K562 (cell line): Measurements from ENCODE around the gene DHRS13. TPM values are rescaled to one million over a fixed set of nuclear protein-coding genes. Genes with fewer than 3 reads are reported as not detected.

ENCODE experiments used
- KDM5B ChIP-seq: fragments of 200-600 bp; sonication (generic); IDR thresholded peaks from 2 replicates; pipeline ENCODE4 v1.6.1; 2012; ENCODE audit warnings: low read depth, mild to moderate bottlenecking, moderate library complexity, low read length, control low read depth, inconsistent platforms; ENCODE audit not compliant: insufficient replicate concordance
- MTA3 ChIP-seq: fragments of 450-650 bp; formaldehyde crosslinking; IDR thresholded peaks from 2 replicates; pipeline ENCODE4 v1.6.1; 2017; ENCODE audit warnings: mild to moderate bottlenecking, borderline replicate concordance
- ZC3H8 ChIP-seq: fragments of 450-650 bp; IDR thresholded peaks from 2 replicates; pipeline ENCODE4 v1.6.1; 2017
- polyA plus RNA-seq, 8 experiments: library from polyadenylated mRNA; depleted of rRNA in 4 of 8; stranded (reverse) in 5 of 8; unstranded in 3 of 8; fragments of >200 nt; fragmentation: Nextera tagmentation in 2 of 8; fragmentation: Illumina TruSeq in 1 of 8; extraction: Ambion mirVana in 2 of 8; extraction: Trizol in 1 of 8; gene quantifications; 2 replicates each; pipeline versions ENCODE4 v1.2.1 to v1.2.3, GENCODE V29; 2011 to 2014; ENCODE audit warnings: inconsistent platforms in 1 of 8, missing spikeins in 1 of 8
- total RNA-seq, 7 experiments: library from RNA; depleted of rRNA in 6 of 7; stranded (reverse); fragments of >200 nt in 6 of 7; fragmentation: Illumina TruSeq in 2 of 7; extraction: Trizol in 2 of 7; gene quantifications; 2 replicates each; pipeline versions ENCODE4 v1.2.1 to v1.2.3, GENCODE V29; 2011 to 2021; ENCODE audit warnings: low replicate concordance in 1 of 7
- TF ChIP-seq, protein P1 (sequence below): fragments of 200-600 bp; sonication (generic); IDR thresholded peaks from one replicate; pipeline ENCODE4 v1.6.1; 2012; ENCODE audit warnings: mild to moderate bottlenecking, low read depth, low read length, inconsistent platforms
- TF ChIP-seq, protein P2 (sequence below): fragments of 450-650 bp; IDR thresholded peaks from 2 replicates; pipeline ENCODE4 v1.6.1; 2017; ENCODE audit warnings: mild to moderate bottlenecking, moderate library complexity
- TF ChIP-seq, protein P3 (sequence below): IDR thresholded peaks from 3 replicates; pipeline ENCODE4 v1.6.1; 2011; ENCODE audit warnings: borderline replicate concordance, mild to moderate bottlenecking, moderate library complexity; ENCODE audit not compliant: insufficient read length; ENCODE audit errors: extremely low read depth
- TF ChIP-seq, protein P4 (sequence below): sonication (generic); formaldehyde crosslinking; IDR thresholded peaks from 2 replicates; pipeline ENCODE4 v1.8.1; 2023; ENCODE audit warnings: mild to moderate bottlenecking, missing genetic modification reagents

Gene DHRS13
- total and polyA plus RNA-seq, 9 of the 15 experiments (the other 6 are each of a cell fraction or from before 2014, with no cell fraction given): 0.32 to 52.3 (median 34.3) TPM; not detected in 1

DNA sequence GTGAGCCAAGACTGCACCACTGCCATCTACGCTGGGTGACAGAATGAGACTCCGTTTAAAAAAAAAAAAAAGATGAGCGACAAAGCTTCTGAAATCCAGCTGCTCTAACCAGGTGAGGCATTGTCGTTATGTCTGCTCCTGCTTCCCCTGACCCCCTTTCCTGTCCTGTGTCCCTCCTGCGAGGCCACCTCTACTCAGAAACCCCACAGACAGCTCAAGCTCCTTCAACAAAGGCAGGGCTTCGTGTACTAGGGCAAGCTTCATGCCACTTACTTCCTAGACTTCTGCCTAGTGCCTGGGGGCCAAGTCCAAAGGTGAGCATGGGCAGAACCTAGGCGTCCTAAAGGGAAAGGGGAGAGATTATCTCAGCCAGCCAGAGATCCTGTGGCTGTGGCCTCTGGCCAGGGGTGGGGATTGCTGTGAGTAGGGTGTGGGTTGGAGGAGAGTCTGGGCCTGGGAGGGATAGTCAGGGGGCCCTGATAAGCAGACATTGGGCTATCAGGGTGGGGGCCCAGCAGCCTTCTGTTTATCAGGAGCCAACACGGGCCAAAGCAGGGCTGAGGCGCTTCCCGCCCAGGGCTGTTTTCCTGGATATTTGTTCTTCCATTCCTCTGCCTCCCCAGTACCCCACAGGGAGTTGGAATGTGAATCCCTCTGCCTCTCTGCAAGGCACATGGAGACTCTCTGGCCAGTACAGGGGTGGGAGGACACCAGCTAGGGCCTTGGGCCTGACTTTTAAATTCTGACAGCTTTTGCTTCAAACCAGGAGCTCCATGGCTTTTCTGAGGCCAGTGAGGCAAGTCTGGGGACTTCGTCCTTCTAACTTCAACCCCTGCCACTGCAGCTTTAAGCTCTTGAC is 37.7 kb downstream of the DHRS13 start (continued):
- TF ChIP-seq, protein P1, sequence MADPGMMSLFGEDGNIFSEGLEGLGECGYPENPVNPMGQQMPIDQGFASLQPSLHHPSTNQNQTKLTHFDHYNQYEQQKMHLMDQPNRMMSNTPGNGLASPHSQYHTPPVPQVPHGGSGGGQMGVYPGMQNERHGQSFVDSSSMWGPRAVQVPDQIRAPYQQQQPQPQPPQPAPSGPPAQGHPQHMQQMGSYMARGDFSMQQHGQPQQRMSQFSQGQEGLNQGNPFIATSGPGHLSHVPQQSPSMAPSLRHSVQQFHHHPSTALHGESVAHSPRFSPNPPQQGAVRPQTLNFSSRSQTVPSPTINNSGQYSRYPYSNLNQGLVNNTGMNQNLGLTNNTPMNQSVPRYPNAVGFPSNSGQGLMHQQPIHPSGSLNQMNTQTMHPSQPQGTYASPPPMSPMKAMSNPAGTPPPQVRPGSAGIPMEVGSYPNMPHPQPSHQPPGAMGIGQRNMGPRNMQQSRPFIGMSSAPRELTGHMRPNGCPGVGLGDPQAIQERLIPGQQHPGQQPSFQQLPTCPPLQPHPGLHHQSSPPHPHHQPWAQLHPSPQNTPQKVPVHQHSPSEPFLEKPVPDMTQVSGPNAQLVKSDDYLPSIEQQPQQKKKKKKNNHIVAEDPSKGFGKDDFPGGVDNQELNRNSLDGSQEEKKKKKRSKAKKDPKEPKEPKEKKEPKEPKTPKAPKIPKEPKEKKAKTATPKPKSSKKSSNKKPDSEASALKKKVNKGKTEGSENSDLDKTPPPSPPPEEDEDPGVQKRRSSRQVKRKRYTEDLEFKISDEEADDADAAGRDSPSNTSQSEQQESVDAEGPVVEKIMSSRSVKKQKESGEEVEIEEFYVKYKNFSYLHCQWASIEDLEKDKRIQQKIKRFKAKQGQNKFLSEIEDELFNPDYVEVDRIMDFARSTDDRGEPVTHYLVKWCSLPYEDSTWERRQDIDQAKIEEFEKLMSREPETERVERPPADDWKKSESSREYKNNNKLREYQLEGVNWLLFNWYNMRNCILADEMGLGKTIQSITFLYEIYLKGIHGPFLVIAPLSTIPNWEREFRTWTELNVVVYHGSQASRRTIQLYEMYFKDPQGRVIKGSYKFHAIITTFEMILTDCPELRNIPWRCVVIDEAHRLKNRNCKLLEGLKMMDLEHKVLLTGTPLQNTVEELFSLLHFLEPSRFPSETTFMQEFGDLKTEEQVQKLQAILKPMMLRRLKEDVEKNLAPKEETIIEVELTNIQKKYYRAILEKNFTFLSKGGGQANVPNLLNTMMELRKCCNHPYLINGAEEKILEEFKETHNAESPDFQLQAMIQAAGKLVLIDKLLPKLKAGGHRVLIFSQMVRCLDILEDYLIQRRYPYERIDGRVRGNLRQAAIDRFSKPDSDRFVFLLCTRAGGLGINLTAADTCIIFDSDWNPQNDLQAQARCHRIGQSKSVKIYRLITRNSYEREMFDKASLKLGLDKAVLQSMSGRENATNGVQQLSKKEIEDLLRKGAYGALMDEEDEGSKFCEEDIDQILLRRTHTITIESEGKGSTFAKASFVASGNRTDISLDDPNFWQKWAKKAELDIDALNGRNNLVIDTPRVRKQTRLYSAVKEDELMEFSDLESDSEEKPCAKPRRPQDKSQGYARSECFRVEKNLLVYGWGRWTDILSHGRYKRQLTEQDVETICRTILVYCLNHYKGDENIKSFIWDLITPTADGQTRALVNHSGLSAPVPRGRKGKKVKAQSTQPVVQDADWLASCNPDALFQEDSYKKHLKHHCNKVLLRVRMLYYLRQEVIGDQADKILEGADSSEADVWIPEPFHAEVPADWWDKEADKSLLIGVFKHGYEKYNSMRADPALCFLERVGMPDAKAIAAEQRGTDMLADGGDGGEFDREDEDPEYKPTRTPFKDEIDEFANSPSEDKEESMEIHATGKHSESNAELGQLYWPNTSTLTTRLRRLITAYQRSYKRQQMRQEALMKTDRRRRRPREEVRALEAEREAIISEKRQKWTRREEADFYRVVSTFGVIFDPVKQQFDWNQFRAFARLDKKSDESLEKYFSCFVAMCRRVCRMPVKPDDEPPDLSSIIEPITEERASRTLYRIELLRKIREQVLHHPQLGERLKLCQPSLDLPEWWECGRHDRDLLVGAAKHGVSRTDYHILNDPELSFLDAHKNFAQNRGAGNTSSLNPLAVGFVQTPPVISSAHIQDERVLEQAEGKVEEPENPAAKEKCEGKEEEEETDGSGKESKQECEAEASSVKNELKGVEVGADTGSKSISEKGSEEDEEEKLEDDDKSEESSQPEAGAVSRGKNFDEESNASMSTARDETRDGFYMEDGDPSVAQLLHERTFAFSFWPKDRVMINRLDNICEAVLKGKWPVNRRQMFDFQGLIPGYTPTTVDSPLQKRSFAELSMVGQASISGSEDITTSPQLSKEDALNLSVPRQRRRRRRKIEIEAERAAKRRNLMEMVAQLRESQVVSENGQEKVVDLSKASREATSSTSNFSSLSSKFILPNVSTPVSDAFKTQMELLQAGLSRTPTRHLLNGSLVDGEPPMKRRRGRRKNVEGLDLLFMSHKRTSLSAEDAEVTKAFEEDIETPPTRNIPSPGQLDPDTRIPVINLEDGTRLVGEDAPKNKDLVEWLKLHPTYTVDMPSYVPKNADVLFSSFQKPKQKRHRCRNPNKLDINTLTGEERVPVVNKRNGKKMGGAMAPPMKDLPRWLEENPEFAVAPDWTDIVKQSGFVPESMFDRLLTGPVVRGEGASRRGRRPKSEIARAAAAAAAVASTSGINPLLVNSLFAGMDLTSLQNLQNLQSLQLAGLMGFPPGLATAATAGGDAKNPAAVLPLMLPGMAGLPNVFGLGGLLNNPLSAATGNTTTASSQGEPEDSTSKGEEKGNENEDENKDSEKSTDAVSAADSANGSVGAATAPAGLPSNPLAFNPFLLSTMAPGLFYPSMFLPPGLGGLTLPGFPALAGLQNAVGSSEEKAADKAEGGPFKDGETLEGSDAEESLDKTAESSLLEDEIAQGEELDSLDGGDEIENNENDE: no peak
- TF ChIP-seq, protein P2, sequence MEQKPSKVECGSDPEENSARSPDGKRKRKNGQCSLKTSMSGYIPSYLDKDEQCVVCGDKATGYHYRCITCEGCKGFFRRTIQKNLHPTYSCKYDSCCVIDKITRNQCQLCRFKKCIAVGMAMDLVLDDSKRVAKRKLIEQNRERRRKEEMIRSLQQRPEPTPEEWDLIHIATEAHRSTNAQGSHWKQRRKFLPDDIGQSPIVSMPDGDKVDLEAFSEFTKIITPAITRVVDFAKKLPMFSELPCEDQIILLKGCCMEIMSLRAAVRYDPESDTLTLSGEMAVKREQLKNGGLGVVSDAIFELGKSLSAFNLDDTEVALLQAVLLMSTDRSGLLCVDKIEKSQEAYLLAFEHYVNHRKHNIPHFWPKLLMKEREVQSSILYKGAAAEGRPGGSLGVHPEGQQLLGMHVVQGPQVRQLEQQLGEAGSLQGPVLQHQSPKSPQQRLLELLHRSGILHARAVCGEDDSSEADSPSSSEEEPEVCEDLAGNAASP: no peak
- no peak for TF ChIP-seq ZC3H8
- peak; percentile 94 for TF ChIP-seq MTA3
- TF ChIP-seq, protein P3, sequence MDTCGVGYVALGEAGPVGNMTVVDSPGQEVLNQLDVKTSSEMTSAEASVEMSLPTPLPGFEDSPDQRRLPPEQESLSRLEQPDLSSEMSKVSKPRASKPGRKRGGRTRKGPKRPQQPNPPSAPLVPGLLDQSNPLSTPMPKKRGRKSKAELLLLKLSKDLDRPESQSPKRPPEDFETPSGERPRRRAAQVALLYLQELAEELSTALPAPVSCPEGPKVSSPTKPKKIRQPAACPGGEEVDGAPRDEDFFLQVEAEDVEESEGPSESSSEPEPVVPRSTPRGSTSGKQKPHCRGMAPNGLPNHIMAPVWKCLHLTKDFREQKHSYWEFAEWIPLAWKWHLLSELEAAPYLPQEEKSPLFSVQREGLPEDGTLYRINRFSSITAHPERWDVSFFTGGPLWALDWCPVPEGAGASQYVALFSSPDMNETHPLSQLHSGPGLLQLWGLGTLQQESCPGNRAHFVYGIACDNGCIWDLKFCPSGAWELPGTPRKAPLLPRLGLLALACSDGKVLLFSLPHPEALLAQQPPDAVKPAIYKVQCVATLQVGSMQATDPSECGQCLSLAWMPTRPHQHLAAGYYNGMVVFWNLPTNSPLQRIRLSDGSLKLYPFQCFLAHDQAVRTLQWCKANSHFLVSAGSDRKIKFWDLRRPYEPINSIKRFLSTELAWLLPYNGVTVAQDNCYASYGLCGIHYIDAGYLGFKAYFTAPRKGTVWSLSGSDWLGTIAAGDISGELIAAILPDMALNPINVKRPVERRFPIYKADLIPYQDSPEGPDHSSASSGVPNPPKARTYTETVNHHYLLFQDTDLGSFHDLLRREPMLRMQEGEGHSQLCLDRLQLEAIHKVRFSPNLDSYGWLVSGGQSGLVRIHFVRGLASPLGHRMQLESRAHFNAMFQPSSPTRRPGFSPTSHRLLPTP: no peak
- TF ChIP-seq, protein P4, sequence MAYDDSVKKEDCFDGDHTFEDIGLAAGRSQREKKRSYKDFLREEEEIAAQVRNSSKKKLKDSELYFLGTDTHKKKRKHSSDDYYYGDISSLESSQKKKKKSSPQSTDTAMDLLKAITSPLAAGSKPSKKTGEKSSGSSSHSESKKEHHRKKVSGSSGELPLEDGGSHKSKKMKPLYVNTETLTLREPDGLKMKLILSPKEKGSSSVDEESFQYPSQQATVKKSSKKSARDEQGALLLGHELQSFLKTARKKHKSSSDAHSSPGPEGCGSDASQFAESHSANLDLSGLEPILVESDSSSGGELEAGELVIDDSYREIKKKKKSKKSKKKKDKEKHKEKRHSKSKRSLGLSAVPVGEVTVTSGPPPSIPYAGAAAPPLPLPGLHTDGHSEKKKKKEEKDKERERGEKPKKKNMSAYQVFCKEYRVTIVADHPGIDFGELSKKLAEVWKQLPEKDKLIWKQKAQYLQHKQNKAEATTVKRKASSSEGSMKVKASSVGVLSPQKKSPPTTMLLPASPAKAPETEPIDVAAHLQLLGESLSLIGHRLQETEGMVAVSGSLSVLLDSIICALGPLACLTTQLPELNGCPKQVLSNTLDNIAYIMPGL (CRISPR knock-in tag): no peak
- TF ChIP-seq KDM5B: peak; percentile 61
